Fibroblast of skin of abdomen (primary cell): ENCODE measurements around the gene CRABP1.
A peak's percentile ranks its signal among the peaks of the same experiment; 100 is the strongest.

ENCODE experiments used
- DNase-seq: peaks from one replicate; pipeline ENCODE4 v3.0.0-alpha.2; 2013

CRABP1 gene

DNA sequence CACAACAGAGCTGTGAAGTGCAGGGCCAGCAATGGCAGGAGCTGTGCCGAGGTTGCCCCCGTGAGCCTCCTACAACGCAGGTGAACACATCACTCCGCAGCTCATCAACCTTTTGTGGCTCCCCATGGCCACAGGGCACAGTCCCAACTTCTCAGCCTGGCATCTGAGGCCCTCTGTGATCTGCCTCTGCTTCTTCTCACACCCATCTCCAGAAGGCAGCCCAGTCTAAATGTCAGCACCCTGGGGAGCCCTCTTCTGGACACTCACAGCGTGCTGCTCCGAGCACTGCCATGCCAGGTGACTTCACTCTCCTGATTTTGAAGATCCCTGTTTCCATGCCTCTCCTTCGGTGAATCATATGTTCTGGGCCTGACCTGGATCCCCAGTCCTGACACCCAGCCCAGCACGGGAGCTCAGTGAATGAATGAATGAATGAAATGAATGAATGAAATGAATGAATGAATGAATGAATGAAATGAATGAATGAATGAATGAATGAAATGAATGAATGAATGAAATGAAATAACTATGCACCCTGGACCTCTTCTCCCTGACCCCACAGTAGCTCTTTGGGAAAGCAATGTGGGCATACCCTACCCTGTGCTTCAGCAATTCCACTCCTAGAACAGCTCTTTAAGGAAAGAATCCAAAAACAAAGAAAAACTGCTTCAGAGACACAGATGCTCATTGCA, 22.9 kb upstream of the CRABP1 start:
- DNase-seq = no peak

GRCh38 chr15:78319588-78319987, 20.6 kb upstream of the CRABP1 start:
- no peak for DNase-seq

DNA sequence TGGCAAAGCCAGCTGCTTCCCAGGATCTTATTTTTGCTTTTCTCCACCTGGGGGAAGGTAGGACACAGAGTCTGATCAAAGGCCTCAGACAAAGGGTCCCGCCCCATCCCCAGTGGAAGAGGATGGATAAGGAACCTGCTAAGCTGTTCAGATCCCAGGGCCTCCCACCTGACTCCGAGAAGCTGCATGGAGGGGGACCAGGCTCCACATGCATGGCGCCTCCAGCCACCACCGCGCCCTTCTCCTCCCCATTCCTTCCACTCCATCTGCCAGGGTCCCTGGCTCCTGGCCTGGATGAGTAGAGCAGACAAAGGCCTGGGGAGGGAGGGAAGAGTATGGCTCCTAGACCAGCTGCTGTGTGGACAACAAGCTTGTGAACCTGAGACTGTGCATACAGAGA, 20.0 kb upstream of the CRABP1 start:
- no peak for DNase-seq

- no peak for DNase-seq
Measured at GRCh38 chr15:78321041-78321570, 19.0 kb upstream of the CRABP1 start.

DNA sequence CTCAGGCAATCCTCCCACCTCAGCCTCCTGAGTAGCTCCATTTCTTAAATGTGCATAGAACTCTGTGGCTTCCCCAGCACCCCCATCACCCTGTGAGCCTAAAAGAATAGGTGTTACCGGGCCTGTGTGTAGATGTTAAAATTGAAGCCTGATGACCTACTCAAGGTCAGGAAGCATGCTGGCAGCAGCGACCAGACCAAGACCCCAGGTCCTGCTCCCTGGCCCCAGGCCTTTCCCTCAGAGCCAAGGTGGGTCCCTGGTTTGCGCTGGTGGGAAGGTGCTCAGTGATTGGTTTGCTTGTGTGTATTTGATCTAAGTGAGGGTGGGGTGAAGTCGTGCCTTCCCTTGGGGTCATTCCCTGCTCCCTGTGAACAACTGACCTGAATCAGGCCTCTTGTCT, 18.4 kb upstream of the CRABP1 start:
- no peak for DNase-seq

GRCh38 chr15:78322243-78322642, 17.9 kb upstream of the CRABP1 start:
- DNase-seq = peak; percentile 80

GRCh38 chr15:78322724-78323521, 17.2 kb upstream of the CRABP1 start:
- no peak for DNase-seq

GRCh38 chr15:78323693-78324092, 16.5 kb upstream of the CRABP1 start:
- no peak for DNase-seq

GRCh38 chr15:78324144-78324543, 16.0 kb upstream of the CRABP1 start:
- no peak for DNase-seq

GRCh38 chr15:78325092-78325843, 14.9 kb upstream of the CRABP1 start:
- peak; percentile 53 for DNase-seq

- DNase-seq = no peak
Measured at GRCh38 chr15:78327466-78327865, 12.7 kb upstream of the CRABP1 start.

GRCh38 chr15:78329625-78330024, 10.5 kb upstream of the CRABP1 start:
- DNase-seq = no peak

DNA sequence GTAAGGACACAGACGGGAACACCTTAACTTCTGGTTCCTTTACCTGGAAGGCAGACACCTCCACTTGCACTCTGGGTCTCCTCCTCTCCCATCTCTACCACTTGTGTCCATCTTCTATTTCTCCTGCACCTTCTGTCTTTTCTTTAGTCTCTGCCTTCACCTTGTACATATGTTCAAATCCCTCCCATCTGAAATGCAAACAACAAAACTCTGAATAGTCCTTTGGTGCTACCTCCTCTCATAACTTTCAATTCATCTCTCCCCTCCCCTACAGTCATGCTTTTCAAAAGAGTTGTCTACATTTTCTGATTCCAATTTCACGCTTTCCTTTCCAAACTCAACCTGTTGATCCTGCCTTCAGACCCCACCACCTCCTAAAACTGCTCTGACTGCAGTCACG, 5.3 kb upstream of the CRABP1 start:
- no peak for DNase-seq

DNA sequence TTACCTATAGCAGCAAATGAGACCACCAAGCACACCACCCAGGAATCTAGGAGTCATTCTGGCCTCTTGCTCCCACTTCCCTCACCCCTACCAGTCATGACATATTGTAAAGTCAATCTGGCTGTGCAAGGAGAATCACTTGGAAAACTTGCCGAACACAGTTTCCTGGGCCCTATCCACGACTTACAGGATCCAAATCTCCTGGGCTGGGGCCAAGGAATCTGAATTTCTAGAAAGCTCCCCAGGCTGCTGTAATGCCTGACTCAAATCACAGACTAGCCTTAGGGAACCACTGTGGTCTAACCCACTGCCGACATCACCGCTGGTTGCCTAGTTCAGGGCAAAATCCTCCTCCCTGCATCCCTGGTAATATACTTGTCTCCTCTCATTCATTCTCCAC, 4.2 kb upstream of the CRABP1 start:
- no peak for DNase-seq

DNA sequence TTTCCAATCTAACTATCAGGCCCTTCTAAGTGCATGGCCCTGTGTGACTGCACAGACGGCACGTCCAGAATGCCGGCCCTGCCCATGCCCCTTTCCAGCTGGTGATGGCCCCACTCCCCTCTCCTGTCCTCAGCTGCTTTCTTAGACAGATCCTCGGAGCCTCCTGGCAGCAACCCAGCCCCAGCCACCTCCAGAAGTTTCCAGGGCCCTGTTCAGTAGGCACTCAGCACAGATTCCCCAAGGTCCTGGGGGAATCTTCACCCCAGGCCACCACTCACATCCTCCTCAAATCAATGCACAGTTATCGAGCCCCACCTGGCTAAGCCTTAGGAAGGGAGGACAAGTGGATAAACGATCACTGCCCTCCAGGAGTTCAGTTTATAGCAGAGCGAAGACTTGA, 1.4 kb upstream of the CRABP1 start:
- no peak for DNase-seq

DNA sequence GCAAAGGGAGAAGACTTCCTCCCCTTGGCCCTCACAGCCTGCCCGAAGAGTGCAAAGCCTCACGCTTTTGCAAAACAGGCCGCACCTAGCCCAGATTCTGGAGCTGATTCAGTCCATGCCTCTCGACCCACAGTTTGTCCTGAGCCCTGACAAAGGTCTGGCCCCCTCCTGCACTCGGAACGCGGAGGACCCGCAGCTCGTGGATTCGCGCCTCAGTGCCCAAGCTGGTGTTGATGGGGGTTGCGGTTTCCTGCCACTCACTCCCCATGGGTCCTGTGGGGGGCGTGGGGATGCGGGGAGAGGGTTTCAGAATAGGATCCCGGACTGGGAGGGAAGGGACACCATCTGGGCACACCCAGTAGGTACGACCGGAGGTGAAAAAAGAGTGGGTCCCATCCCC, 594 bp upstream of the CRABP1 start:
- DNase-seq = no peak

DNA sequence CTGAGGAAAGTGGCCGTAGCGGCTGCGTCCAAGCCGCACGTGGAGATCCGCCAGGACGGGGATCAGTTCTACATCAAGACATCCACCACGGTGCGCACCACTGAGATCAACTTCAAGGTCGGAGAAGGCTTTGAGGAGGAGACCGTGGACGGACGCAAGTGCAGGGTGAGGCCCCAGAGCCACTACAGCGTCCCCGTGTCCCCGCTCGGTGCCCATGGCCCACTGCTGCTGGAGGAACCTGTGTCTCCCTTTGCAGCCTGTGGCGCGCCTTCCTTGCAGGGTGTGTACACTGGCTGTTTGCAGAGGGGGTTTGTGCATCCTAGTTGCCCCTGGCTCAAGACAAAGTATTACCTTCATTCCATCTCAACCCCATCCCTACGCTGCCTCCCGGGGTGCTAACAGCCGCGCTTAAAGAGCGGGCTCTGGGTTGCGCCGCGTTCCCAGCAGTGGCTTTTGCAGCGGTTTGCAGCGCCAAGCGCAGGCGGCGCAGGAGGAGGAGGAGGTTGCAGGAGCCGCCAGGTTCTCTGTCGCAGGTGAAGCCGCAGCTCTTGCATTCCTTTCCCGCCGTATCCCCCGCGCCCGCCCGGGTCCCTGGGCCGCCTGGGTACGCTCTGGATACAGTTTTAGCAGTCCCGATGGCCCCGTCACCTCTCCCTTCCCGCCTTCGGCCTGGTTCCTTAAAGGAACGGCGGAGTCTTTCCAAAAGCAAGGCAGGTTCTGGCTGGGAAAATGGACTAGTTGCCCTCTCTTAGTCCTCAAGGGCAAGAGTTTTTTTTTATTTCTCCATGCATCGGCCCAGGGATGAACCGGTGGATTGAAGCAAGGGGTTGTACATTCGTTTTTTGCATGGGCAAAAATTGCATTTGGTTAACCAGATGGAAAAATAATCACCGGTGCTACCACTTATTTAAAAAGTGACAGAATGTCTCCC, 1.2 kb downstream of the CRABP1 start:
- DNase-seq = no peak

- no peak for DNase-seq
Measured at GRCh38 chr15:78342021-78342420, 1.9 kb downstream of the CRABP1 start.

GRCh38 chr15:78343276-78344060, 3.3 kb downstream of the CRABP1 start:
- DNase-seq = no peak

GRCh38 chr15:78345396-78346125, 5.4 kb downstream of the CRABP1 start:
- DNase-seq = no peak
